LNCaP clone FGC (cell line): ENCODE data around the gene YOD1.
A peak's percentile ranks its signal among the peaks of the same experiment; 100 is the strongest.

Source experiments
- DNase-seq: peaks from one replicate; pipeline ENCODE4 v3.0.0-alpha.2; 2011; ENCODE audit warnings: low read depth
- H3K4me3 ChIP-seq: 2 replicates; pipeline ENCODE4 v1.5.1; 2011; ENCODE audit warnings: mild to moderate bottlenecking, low read depth, low read length, control low read depth
- CTCF ChIP-seq: IDR thresholded peaks from 2 replicates; pipeline ENCODE4 v1.5.1; 2012; ENCODE audit warnings: mild to moderate bottlenecking; ENCODE audit not compliant: control insufficient read depth, insufficient read depth; ENCODE audit errors: extremely low read depth

YOD1 gene

GRCh38 chr1:207002724-207003146, 48.3 kb downstream of the YOD1 start:
- TF ChIP-seq CTCF, result no peak
- DNase-seq, result peak; percentile 72
- no peak overlapping the region for H3K4me3 ChIP-seq

GRCh38 chr1:207001492-207002245, 49.3 kb downstream of the YOD1 start:
- TF ChIP-seq CTCF, result no peak

GRCh38 chr1:207000651-207001291, 50.2 kb downstream of the YOD1 start:
- no peak overlapping the region for H3K4me3 ChIP-seq
- TF ChIP-seq CTCF, result no peak
- DNase-seq, result no peak

More at GRCh38 chr1:207001492-207002245, 49.3 kb downstream of the YOD1 start:
- H3K4me3 ChIP-seq, result no peak overlapping the region
- DNase-seq, result no peak

- no peak overlapping the region for H3K4me3 ChIP-seq
- no peak for TF ChIP-seq CTCF
- DNase-seq, result peak; percentile 66
Measured at GRCh38 chr1:206998816-206999215, 52.2 kb downstream of the YOD1 start.
